GM23248 (cell line): ENCODE results near the gene XKRX.

Experiments
- EZH2 ChIP-seq: fragments of 200-600 bp; sonication (generic); IDR thresholded peaks from 2 replicates; pipeline ENCODE4 v1.6.1; 2018; ENCODE audit warnings: antibody characterized with exemption, mild to moderate bottlenecking; ENCODE audit not compliant: insufficient read depth, poor library complexity, severe bottlenecking
- EZH2phosphoT487 ChIP-seq: fragments of 200-600 bp; sonication (generic); IDR thresholded peaks from 2 replicates; pipeline ENCODE4 v1.6.1; 2018; ENCODE audit warnings: antibody characterized with exemption, moderate library complexity, mild to moderate bottlenecking, low read depth; ENCODE audit not compliant: insufficient read depth

DNA sequence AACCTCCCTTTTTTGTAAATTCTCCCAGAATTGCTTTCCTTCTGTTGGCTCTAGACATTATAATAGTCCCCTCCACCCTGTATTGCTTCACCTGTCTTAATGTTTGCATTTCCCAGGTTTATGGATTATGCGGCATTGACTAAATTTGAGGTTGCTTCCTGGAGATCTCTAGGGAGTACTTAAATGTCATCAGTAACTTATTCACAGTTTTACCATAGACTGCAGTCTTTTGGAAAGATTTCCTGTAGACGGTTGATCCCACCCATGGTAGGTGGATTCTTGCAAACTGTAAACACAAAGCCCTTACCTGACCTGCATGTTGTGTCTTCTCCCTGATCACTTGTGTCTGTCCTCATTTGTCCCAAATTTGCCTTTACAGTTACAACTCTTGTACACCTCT, 48.3 kb downstream of the XKRX start:
- no peak for TF ChIP-seq EZH2
- TF ChIP-seq EZH2phosphoT487 = no peak
